22Rv1 (cell line): ENCODE data around the gene MTCL1.

Experiments used
- CTCF ChIP-seq: fragments of 450-650 bp; IDR thresholded peaks from 2 replicates; pipeline ENCODE4 v1.5.1; 2017; ENCODE audit warnings: mild to moderate bottlenecking
- ZFX ChIP-seq: fragments of 450-650 bp; IDR thresholded peaks from 2 replicates; pipeline ENCODE4 v1.6.1; 2017; ENCODE audit warnings: antibody characterized with exemption, borderline replicate concordance

- no peak for TF ChIP-seq CTCF
- TF ChIP-seq ZFX = no peak
Observed at GRCh38 chr18:8786483-8787370, 81.4 kb downstream of the MTCL1 start.
